Upper lobe of right lung (tissue), 1 donor: Measurements from ENCODE around the gene CHDH. TPM values are rescaled to one million over a fixed set of nuclear protein-coding genes. Genes with fewer than 3 reads are reported as not detected.

Source experiments
- ATAC-seq: fragments of 200-7000 bp; cut with Tn5 transposase; one replicate; pipeline ENCODE4 v1.9.1; 2020; ENCODE audit warnings: mild to moderate bottlenecking, moderate library complexity
- DNase-seq: peaks from one replicate; pipeline ENCODE4 v3.0.0-alpha.2; 2020
- H3K27ac ChIP-seq: fragments of 200-600 bp; one replicate; pipeline ENCODE4 v1.8.0; 2022
- H3K27me3 ChIP-seq: fragments of 200-600 bp; one replicate; pipeline ENCODE4 v1.8.0; 2022; ENCODE audit warnings: mild to moderate bottlenecking
- H3K36me3 ChIP-seq: fragments of 200-600 bp; one replicate; pipeline ENCODE4 v1.8.0; 2022
- H3K4me1 ChIP-seq: fragments of 200-600 bp; one replicate; pipeline ENCODE4 v1.8.0; 2022
- H3K4me3 ChIP-seq: fragments of 200-600 bp; one replicate; pipeline ENCODE4 v1.8.0; 2022; ENCODE audit warnings: mild to moderate bottlenecking
- H3K9me3 ChIP-seq: fragments of 200-600 bp; one replicate; pipeline ENCODE4 v1.8.0; 2022
- CTCF ChIP-seq: fragments of 200-600 bp; IDR thresholded peaks from one replicate; pipeline ENCODE4 v1.8.0; 2022; ENCODE audit warnings: antibody characterized with exemption
- intact Hi-C: fragments of 100-400 bp; cut with DNase I; formaldehyde crosslinking; loops from one replicate; pipeline ENCODE4 v1.11.0; 2022
- total RNA-seq: library from RNA; stranded (reverse); fragmentation: NEBNext Ultra II Directional; extraction: Animal tissue kit (Norgen Biotek cat#: 25700); gene quantifications from one replicate; pipeline ENCODE4 v1.2.1, GENCODE V29; 2021
- donor health status: DM: no; HTN: yes; CAD: no; lungs with severe emphysema.

The CHDH gene
- total RNA-seq, 1 donor from 2014 or later, result 10.9 TPM

- peaks cover 21% of the 10 kb centered on the region for H3K36me3 ChIP-seq
- no peaks in the 10 kb centered on the region for H3K9me3 ChIP-seq
- no peak overlapping the region for H3K27ac ChIP-seq
- no peaks in the 10 kb centered on the region for H3K27me3 ChIP-seq
- intact Hi-C loops, result no loop called here
- ATAC-seq (no peak), DNase-seq (no peak)
- no peak overlapping the region for H3K4me3 ChIP-seq
- H3K4me1 ChIP-seq, result no peaks in the 10 kb centered on the region
- TF ChIP-seq CTCF, result no peak
These were observed 31.2 kb downstream of the CHDH start for GRCh38 chr3:53815067-53815466.

GRCh38 chr3:53813876-53814275, 32.3 kb downstream of the CHDH start:
- no peaks in the 10 kb centered on the region for H3K27me3 ChIP-seq
- peaks cover 19% of the 10 kb centered on the region for H3K36me3 ChIP-seq
- no peak for TF ChIP-seq CTCF
- H3K4me1 ChIP-seq, result no peaks in the 10 kb centered on the region
- intact Hi-C loops, result no loop called here
- no peak overlapping the region for H3K4me3 ChIP-seq
- peak; percentile 45 for DNase-seq
- H3K27ac ChIP-seq, result no peak overlapping the region
- no peak for ATAC-seq
- no peaks in the 10 kb centered on the region for H3K9me3 ChIP-seq

- no peaks in the 10 kb centered on the region for H3K9me3 ChIP-seq
- H3K36me3 ChIP-seq, result peaks cover 13% of the 10 kb centered on the region
- no peak overlapping the region for H3K4me3 ChIP-seq
- H3K27ac ChIP-seq, result no peak overlapping the region
- no peak for TF ChIP-seq CTCF
- intact Hi-C loops, result no loop called here
- no peaks in the 10 kb centered on the region for H3K4me1 ChIP-seq
- ATAC-seq, result no peak
- no peaks in the 10 kb centered on the region for H3K27me3 ChIP-seq
- no peak for DNase-seq
These were observed 33.0 kb downstream of the CHDH start for GRCh38 chr3:53813229-53813628.

GRCh38 chr3:53812434-53812833, 33.8 kb downstream of the CHDH start:
- ATAC-seq (no peak), DNase-seq (no peak)
- no peaks in the 10 kb centered on the region for H3K4me1 ChIP-seq
- intact Hi-C loops, result no loop called here
- no peak overlapping the region for H3K4me3 ChIP-seq
- H3K36me3 ChIP-seq, result peaks cover 8% of the 10 kb centered on the region
- no peaks in the 10 kb centered on the region for H3K9me3 ChIP-seq
- no peak overlapping the region for H3K27ac ChIP-seq
- TF ChIP-seq CTCF, result no peak
- H3K27me3 ChIP-seq, result no peaks in the 10 kb centered on the region

GRCh38 chr3:53811143-53811927, 34.9 kb downstream of the CHDH start:
- DNase-seq (peak; percentile 49), ATAC-seq (no peak)
- no peak overlapping the region for H3K27ac ChIP-seq
- H3K36me3 ChIP-seq, result peaks cover 4% of the 10 kb centered on the region
- TF ChIP-seq CTCF, result no peak
- no peaks in the 10 kb centered on the region for H3K9me3 ChIP-seq
- H3K4me3 ChIP-seq, result no peak overlapping the region
- no peaks in the 10 kb centered on the region for H3K4me1 ChIP-seq
- intact Hi-C loops, result no loop called here
- H3K27me3 ChIP-seq, result no peaks in the 10 kb centered on the region
